Activated CD8-positive, alpha-beta T cell treated with anti-CD3 and anti-CD28 coated beads, Interleukin-2, amount 10 ng/mL, durations not matched to agents 7 days and 5 days (primary cell): Measurements from ENCODE around the gene ZNF283. TPM values are rescaled to one million over a fixed set of nuclear protein-coding genes. Genes with fewer than 3 reads are reported as not detected.
"Not testable (repeated sequence)": the region's sequence is repeated elsewhere in the genome, so short reads cannot be mapped to it uniquely, and the experiment has no call there.

Experiments used
- ATAC-seq: fragments of 150-1000 bp; cut with Tn5 transposase; one replicate; pipeline ENCODE4 v1.10.0; 2021; ENCODE audit warnings: moderate library complexity
- CTCF ChIA-PET: fragments of 350-600 bp; sonication (Branson Sonifier 250); formaldehyde crosslinking; loops from one replicate; lab custom pipeline; 2021; ENCODE audit warnings: antibody characterized with exemption; lab: Charles Lee
- POLR2A ChIA-PET: fragments of 350-600 bp; sonication (Branson Sonifier 250); formaldehyde crosslinking; loops from one replicate; lab custom pipeline; 2021; ENCODE audit warnings: antibody characterized with exemption; lab: Charles Lee
- DNase-seq: peaks from one replicate; pipeline ENCODE4 v3.0.0-alpha.2; 2020
- H3K27ac Mint-ChIP-seq: one replicate; pipeline ENCODE4 v1.8.0; 2021; ENCODE audit warnings: mild to moderate bottlenecking, mixed read lengths
- H3K27me3 Mint-ChIP-seq: one replicate; pipeline ENCODE4 v1.8.0; 2021; ENCODE audit warnings: low read depth, mixed read lengths
- H3K36me3 Mint-ChIP-seq: one replicate; pipeline ENCODE4 v1.8.0; 2021; ENCODE audit warnings: low read depth, mixed read lengths
- H3K4me1 Mint-ChIP-seq: one replicate; pipeline ENCODE4 v1.8.0; 2021; ENCODE audit warnings: low read depth, mixed read lengths
- H3K4me3 Mint-ChIP-seq: one replicate; pipeline ENCODE4 v1.8.0; 2021; ENCODE audit warnings: mild to moderate bottlenecking, mixed read lengths
- H3K9me3 Mint-ChIP-seq: one replicate; pipeline ENCODE4 v1.8.0; 2022; ENCODE audit warnings: mixed read lengths; ENCODE audit not compliant: insufficient read depth
- total RNA-seq, 2 experiments: library from RNA; stranded (reverse); gene quantifications; one replicate each; pipeline ENCODE4 v1.2.3, GENCODE V29; 2021

The ZNF283 gene
- total RNA-seq, 2 experiments from 2014 or later, result 4.9 to 6.9 TPM

- ATAC-seq, result no peak
- H3K27ac Mint-ChIP-seq, result peak within 1 kb of the TSS; percentile 5
- H3K4me1 Mint-ChIP-seq, result peaks cover 16% of the 10 kb centered on the region
- DNase-seq, result no peak
- H3K4me3 Mint-ChIP-seq, result no peak within 1 kb of the TSS
- CTCF ChIA-PET, result no interaction called here
- no peaks in the 10 kb centered on the region for H3K9me3 Mint-ChIP-seq
- POLR2A ChIA-PET, result no interaction called here
- H3K36me3 Mint-ChIP-seq, result no peaks in the 10 kb centered on the region
- H3K27me3 Mint-ChIP-seq, result peaks cover 8% of the 10 kb centered on the region
Observed at GRCh38 chr19:43802216-43802951, 24.7 kb upstream of the ZNF283 start, which contains the start of gene LYPD5. LYPD5 (minus strand) TSS chr19:43802447; CDS start chr19:43802380, 67 bp downstream.

- Mint-ChIP-seq H3K27ac (no peak overlapping the region), H3K4me3 (no peak overlapping the region), H3K36me3 (no peaks in the 10 kb centered on the region), H3K9me3 (no peaks in the 10 kb centered on the region), H3K27me3 (peaks cover 12% of the 10 kb centered on the region), H3K4me1 (no peaks in the 10 kb centered on the region)
- ChIA-PET CTCF (no interaction called here), POLR2A (no interaction called here)
- ATAC-seq (no peak), DNase-seq (no peak)
Observed at GRCh38 chr19:43804432-43804831, 22.7 kb upstream of the ZNF283 start.

- H3K4me3 Mint-ChIP-seq, DNase-seq, H3K36me3 Mint-ChIP-seq, POLR2A ChIA-PET, ATAC-seq, H3K27ac Mint-ChIP-seq, H3K9me3 Mint-ChIP-seq, H3K4me1 Mint-ChIP-seq: not testable (repeated sequence)
- CTCF ChIA-PET, result interaction anchor here (0.7 to 1.2 kb wide), 2 partner anchors 61 to 138 kb away, joined by 3 read pairs; no protein-coding TSS in a partner anchor
- peaks cover 12% of the 10 kb centered on the region for H3K27me3 Mint-ChIP-seq
Observed at GRCh38 chr19:43806401-43806800, 20.7 kb upstream of the ZNF283 start.

- no peak for ATAC-seq
- Mint-ChIP-seq H3K27ac (no peak overlapping the region), H3K27me3 (peaks cover 14% of the 10 kb centered on the region), H3K4me3 (no peak overlapping the region), H3K9me3 (no peaks in the 10 kb centered on the region), H3K36me3 (no peaks in the 10 kb centered on the region), H3K4me1 (no peaks in the 10 kb centered on the region)
- ChIA-PET POLR2A (no interaction called here), CTCF (interaction anchor here (0.7 to 1.2 kb wide), 3 partner anchors 10 to 138 kb away, joined by 3 read pairs; no protein-coding TSS in a partner anchor)
- no peak for DNase-seq
Observed at GRCh38 chr19:43806848-43807247, 20.3 kb upstream of the ZNF283 start.

GRCh38 chr19:43807651-43808050 lies 19.5 kb upstream of the ZNF283 start:
- ATAC-seq, result no peak
- Mint-ChIP-seq H3K4me1 (no peaks in the 10 kb centered on the region), H3K4me3 (no peak overlapping the region), H3K36me3 (no peaks in the 10 kb centered on the region), H3K27ac (no peak overlapping the region), H3K9me3 (no peaks in the 10 kb centered on the region), H3K27me3 (peaks cover 14% of the 10 kb centered on the region)
- ChIA-PET CTCF (interaction anchor here (0.7 to 1.2 kb wide), 2 partner anchors 11 to 139 kb away, joined by 3 to 4 read pairs; no protein-coding TSS in a partner anchor), POLR2A (no interaction called here)
- DNase-seq, result no peak

GRCh38 chr19:43809762-43810696 lies 17.1 kb upstream of the ZNF283 start:
- Mint-ChIP-seq H3K4me3 (no peak overlapping the region), H3K4me1 (no peaks in the 10 kb centered on the region), H3K9me3 (no peaks in the 10 kb centered on the region), H3K36me3 (no peaks in the 10 kb centered on the region), H3K27ac (no peak overlapping the region), H3K27me3 (peaks cover 12% of the 10 kb centered on the region)
- peak; percentile 57 for ATAC-seq
- DNase-seq, result no peak
- POLR2A ChIA-PET, result no interaction called here
- CTCF ChIA-PET, result interaction anchor here (0.7 to 2.1 kb wide), 21 partner anchors 10 to 363 kb away, joined by 3 to 23 read pairs (median 4); partner anchors contain the start of genes ZNF283 and ZNF575

GRCh38 chr19:43811837-43812236 lies 15.3 kb upstream of the ZNF283 start:
- ChIA-PET CTCF (interaction anchor here (1.1 kb wide), 1 partner anchor 16 kb away, joined by 3 read pairs; the partner anchor contains the start of gene ZNF283), POLR2A (interaction anchor here (0.7 kb wide), 1 partner anchor 174 kb away, joined by 3 read pairs; no protein-coding TSS in a partner anchor)
- Mint-ChIP-seq H3K9me3 (no peaks in the 10 kb centered on the region), H3K27ac (no peak overlapping the region), H3K27me3 (peaks cover 8% of the 10 kb centered on the region), H3K4me3 (no peak overlapping the region), H3K36me3 (no peaks in the 10 kb centered on the region), H3K4me1 (no peaks in the 10 kb centered on the region)
- no peak for ATAC-seq
- DNase-seq, result no peak

- DNase-seq (no peak), ATAC-seq (no peak)
- Mint-ChIP-seq H3K4me1 (no peaks in the 10 kb centered on the region), H3K9me3 (no peaks in the 10 kb centered on the region), H3K36me3 (no peaks in the 10 kb centered on the region), H3K27ac (no peak overlapping the region), H3K4me3 (no peak overlapping the region), H3K27me3 (peaks cover 11% of the 10 kb centered on the region)
- POLR2A ChIA-PET, result no interaction called here
- CTCF ChIA-PET, result interaction anchor here (1.1 kb wide), 1 partner anchor 15 kb away, joined by 3 read pairs; the partner anchor contains the start of gene ZNF283
Observed at GRCh38 chr19:43812259-43812658, 14.9 kb upstream of the ZNF283 start.

- POLR2A ChIA-PET, result no interaction called here
- no peak overlapping the region for H3K4me3 Mint-ChIP-seq
- H3K27me3 Mint-ChIP-seq, result peaks cover 8% of the 10 kb centered on the region
Observed at GRCh38 chr19:43812688-43813087, 14.4 kb upstream of the ZNF283 start.

GRCh38 chr19:43814663-43815352 lies 12.3 kb upstream of the ZNF283 start:
- Mint-ChIP-seq H3K4me1 (peaks cover 2% of the 10 kb centered on the region), H3K9me3 (no peaks in the 10 kb centered on the region), H3K27me3 (peaks cover 12% of the 10 kb centered on the region), H3K36me3 (no peaks in the 10 kb centered on the region), H3K4me3 (no peak overlapping the region), H3K27ac (no peak overlapping the region)
- ChIA-PET CTCF (no interaction called here), POLR2A (no interaction called here)
- DNase-seq, result no peak
- ATAC-seq, result no peak

More at GRCh38 chr19:43812688-43813087, 14.4 kb upstream of the ZNF283 start:
- no peak overlapping the region for H3K27ac Mint-ChIP-seq
- H3K4me1 Mint-ChIP-seq, result no peaks in the 10 kb centered on the region
- DNase-seq (no peak), ATAC-seq (no peak)
- H3K36me3 Mint-ChIP-seq, result no peaks in the 10 kb centered on the region
- H3K9me3 Mint-ChIP-seq, result no peaks in the 10 kb centered on the region
- CTCF ChIA-PET, result interaction anchor here (1.1 kb wide), 1 partner anchor 15 kb away, joined by 3 read pairs; the partner anchor contains the start of gene ZNF283

GRCh38 chr19:43817454-43817853 lies 9.7 kb upstream of the ZNF283 start:
- H3K4me1 Mint-ChIP-seq, result peaks cover 10% of the 10 kb centered on the region
- H3K36me3 Mint-ChIP-seq, H3K4me3 Mint-ChIP-seq, DNase-seq, H3K9me3 Mint-ChIP-seq, POLR2A ChIA-PET, H3K27ac Mint-ChIP-seq, ATAC-seq: not testable (repeated sequence)
- peaks cover 27% of the 10 kb centered on the region for H3K27me3 Mint-ChIP-seq
- CTCF ChIA-PET, result interaction anchor here (1.2 to 1.7 kb wide), 2 partner anchors 147 to 263 kb away, joined by 3 to 4 read pairs; partner anchors contain the start of gene PLAUR
